MM.1S (cell line): ENCODE measurements around the gene ZNF708.

Experiments used
- DNase-seq: peaks from one replicate; pipeline ENCODE4 v3.0.0-alpha.2; 2015
- H2AFZ ChIP-seq: fragments of 300-600 bp; sonication (generic); 2 replicates; pipeline ENCODE4 v1.6.0; 2016; ENCODE audit warnings: antibody characterized with exemption, low read length
- H3F3A ChIP-seq: fragments of 300-600 bp; sonication (generic); 2 replicates; pipeline ENCODE4 v1.6.1; 2016; ENCODE audit warnings: mild to moderate bottlenecking, antibody characterized with exemption, low read length, moderate library complexity, mixed read lengths; ENCODE audit not compliant: insufficient read depth
- H3K27ac ChIP-seq: fragments of 300-600 bp; sonication (generic); 2 replicates; pipeline ENCODE4 v1.5.1; 2016; ENCODE audit warnings: mild to moderate bottlenecking, low read length
- H3K27me3 ChIP-seq: fragments of 300-600 bp; sonication (generic); replicated peaks from 2 replicates; pipeline ENCODE4 v1.6.0; 2016; ENCODE audit warnings: low read length; ENCODE audit not compliant: insufficient read depth
- H3K36me3 ChIP-seq: fragments of 300-600 bp; sonication (generic); replicated peaks from 2 replicates; pipeline ENCODE4 v1.6.1; 2016; ENCODE audit warnings: mild to moderate bottlenecking, low read length, mixed read lengths; ENCODE audit not compliant: insufficient read depth
- H3K4me1 ChIP-seq: fragments of 300-600 bp; sonication (generic); 2 replicates; pipeline ENCODE4 v1.6.1; 2016; ENCODE audit warnings: low read length, mixed read lengths
- H3K4me2 ChIP-seq: fragments of 300-600 bp; sonication (generic); 2 replicates; pipeline ENCODE4 v1.6.0; 2016; ENCODE audit warnings: low read depth, low read length
- H3K4me3 ChIP-seq: fragments of 300-600 bp; sonication (generic); 2 replicates; pipeline ENCODE4 v1.5.1; 2016; ENCODE audit warnings: low read length, mixed read lengths
- H3K79me2 ChIP-seq: fragments of 300-600 bp; sonication (generic); 2 replicates; pipeline ENCODE4 v1.6.1; 2016; ENCODE audit warnings: mixed run types, low read length, mixed read lengths
- H3K9ac ChIP-seq: fragments of 300-600 bp; sonication (generic); 2 replicates; pipeline ENCODE4 v1.6.1; 2016; ENCODE audit warnings: low read length, mixed read lengths
- H3K9me2 ChIP-seq: fragments of 300-600 bp; sonication (generic); replicated peaks from 2 replicates; pipeline ENCODE4 v1.6.1; 2016; ENCODE audit warnings: mild to moderate bottlenecking, low read length, mixed read lengths; ENCODE audit not compliant: insufficient read depth
- H3K9me3 ChIP-seq: fragments of 300-600 bp; sonication (generic); replicated peaks from 2 replicates; pipeline ENCODE4 v1.6.1; 2016; ENCODE audit warnings: mild to moderate bottlenecking, low read length, mixed read lengths; ENCODE audit not compliant: insufficient read depth
- H4K20me1 ChIP-seq: fragments of 300-600 bp; sonication (generic); 2 replicates; pipeline ENCODE4 v1.6.1; 2016; ENCODE audit warnings: mild to moderate bottlenecking, low read length, moderate library complexity, mixed read lengths; ENCODE audit not compliant: insufficient read depth
- CTCF ChIP-seq: fragments of 300-600 bp; sonication (generic); IDR thresholded peaks from 2 replicates; pipeline ENCODE4 v1.5.1; 2016; ENCODE audit warnings: antibody characterized with exemption, low read length, mixed read lengths
- EZH2 ChIP-seq: fragments of 300-600 bp; sonication (generic); optimal IDR thresholded peaks from 2 replicates; pipeline ENCODE3; 2017; ENCODE audit warnings: low read depth, mild to moderate bottlenecking, antibody characterized with exemption, low read length, mixed read lengths
- EZH2phosphoT487 ChIP-seq: fragments of 300-600 bp; sonication (generic); IDR thresholded peaks from 2 replicates; pipeline ENCODE4 v1.6.1; 2018; ENCODE audit warnings: antibody characterized with exemption, low read length

The ZNF708 gene

GRCh38 chr19:21326169-21326568, 3.0 kb downstream of the ZNF708 start:
- Histone ChIP-seq H3K4me1 (no peaks in the 10 kb centered on the region), H4K20me1 (no peaks in the 10 kb centered on the region), H3K4me3 (no peak overlapping the region), H3K9me2 (no peaks in the 10 kb centered on the region), H3F3A (0 out of 2 replicates have a peak, but pooled peaks cover 3% of the 10 kb centered on the region), H3K9ac (no peak overlapping the region), H3K9me3 (no peaks in the 10 kb centered on the region), H3K27me3 (no peaks in the 10 kb centered on the region), H3K79me2 (no peaks in the 10 kb centered on the region), H3K4me2 (no peak overlapping the region), H3K27ac (no peak overlapping the region), H2AFZ (no peak overlapping the region), H3K36me3 (no peaks in the 10 kb centered on the region)
- DNase-seq = no peak
- no peak for TF ChIP-seq EZH2
- TF ChIP-seq EZH2phosphoT487 = no peak
- TF ChIP-seq CTCF = no peak

GRCh38 chr19:21323000-21323399, 6.2 kb downstream of the ZNF708 start:
- H3K4me2 ChIP-seq = no peak overlapping the region
- no peak overlapping the region for H3K27ac ChIP-seq
- DNase-seq = no peak
- H3K9me3 ChIP-seq = no peaks in the 10 kb centered on the region
- no peaks in the 10 kb centered on the region for H4K20me1 ChIP-seq
- no peaks in the 10 kb centered on the region for H3K4me1 ChIP-seq
- TF ChIP-seq EZH2 = no peak
- TF ChIP-seq EZH2phosphoT487 = no peak
- TF ChIP-seq CTCF = no peak
- no peak overlapping the region for H3K9ac ChIP-seq
- no peaks in the 10 kb centered on the region for H3K27me3 ChIP-seq
- no peaks in the 10 kb centered on the region for H3K79me2 ChIP-seq
- no peaks in the 10 kb centered on the region for H3K9me2 ChIP-seq
- no peak overlapping the region for H3K4me3 ChIP-seq
- no peak overlapping the region for H2AFZ ChIP-seq
- H3K36me3 ChIP-seq = no peaks in the 10 kb centered on the region
- H3F3A ChIP-seq = no peaks in the 10 kb centered on the region

- H3K9me2 ChIP-seq = no peaks in the 10 kb centered on the region
- H3K27ac ChIP-seq = no peak overlapping the region
- no peaks in the 10 kb centered on the region for H4K20me1 ChIP-seq
- H3K4me1 ChIP-seq = no peaks in the 10 kb centered on the region
- TF ChIP-seq CTCF (no peak), EZH2phosphoT487 (no peak), EZH2 (no peak)
- H3K9ac ChIP-seq = no peak overlapping the region
- DNase-seq = no peak
- no peak overlapping the region for H3K4me3 ChIP-seq
- no peak overlapping the region for H2AFZ ChIP-seq
- H3K79me2 ChIP-seq = no peaks in the 10 kb centered on the region
- no peak overlapping the region for H3K4me2 ChIP-seq
- no peaks in the 10 kb centered on the region for H3F3A ChIP-seq
- no peaks in the 10 kb centered on the region for H3K36me3 ChIP-seq
- no peaks in the 10 kb centered on the region for H3K9me3 ChIP-seq
- no peaks in the 10 kb centered on the region for H3K27me3 ChIP-seq
Measured at GRCh38 chr19:21322528-21322927, 6.7 kb downstream of the ZNF708 start.

GRCh38 chr19:21321996-21322395, 7.2 kb downstream of the ZNF708 start:
- H3K9me2 ChIP-seq = no peaks in the 10 kb centered on the region
- no peak overlapping the region for H3K9ac ChIP-seq
- H3K9me3 ChIP-seq = no peaks in the 10 kb centered on the region
- TF ChIP-seq EZH2 (no peak), CTCF (no peak), EZH2phosphoT487 (no peak)
- no peak for DNase-seq
- H3K4me1 ChIP-seq = no peaks in the 10 kb centered on the region
- no peak overlapping the region for H3K4me2 ChIP-seq
- no peaks in the 10 kb centered on the region for H3K27me3 ChIP-seq
- H4K20me1 ChIP-seq = no peaks in the 10 kb centered on the region
- H3K27ac ChIP-seq = no peak overlapping the region
- no peaks in the 10 kb centered on the region for H3K79me2 ChIP-seq
- H3K4me3 ChIP-seq = no peak overlapping the region
- no peaks in the 10 kb centered on the region for H3F3A ChIP-seq
- no peaks in the 10 kb centered on the region for H3K36me3 ChIP-seq
- no peak overlapping the region for H2AFZ ChIP-seq
